HG03060 (cell line): Measurements from ENCODE around the gene FCRL6.

Experiments used
- ATAC-seq: cut with Tn5 transposase; IDR thresholded peaks from one replicate; pipeline ENCODE4 v1.9.1; 2021; ENCODE audit warnings: low read depth, moderate number of reproducible peaks; ENCODE audit not compliant: unreplicated experiment

FCRL6 gene

DNA sequence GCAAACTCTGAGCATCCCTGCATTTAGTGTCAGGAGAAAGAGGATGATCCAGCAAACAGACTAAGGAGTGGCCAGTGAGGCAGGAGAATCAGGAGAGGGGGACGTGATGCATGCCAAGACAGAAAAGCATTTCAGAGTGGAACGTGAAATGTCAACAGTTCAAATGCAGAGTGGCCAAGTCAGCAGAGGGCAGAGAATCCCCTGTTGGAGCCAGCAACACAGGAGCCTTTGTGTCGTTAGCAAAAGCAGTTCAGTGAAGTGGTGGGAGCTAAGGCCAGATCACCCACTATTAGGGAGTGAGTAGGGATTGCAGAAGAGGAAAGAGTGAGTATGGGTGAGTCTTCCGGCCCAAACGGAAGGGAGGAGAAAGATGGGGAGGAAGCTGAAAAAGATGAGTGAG lies 6.6 kb upstream of the FCRL6 start:
- ATAC-seq: no peak

DNA sequence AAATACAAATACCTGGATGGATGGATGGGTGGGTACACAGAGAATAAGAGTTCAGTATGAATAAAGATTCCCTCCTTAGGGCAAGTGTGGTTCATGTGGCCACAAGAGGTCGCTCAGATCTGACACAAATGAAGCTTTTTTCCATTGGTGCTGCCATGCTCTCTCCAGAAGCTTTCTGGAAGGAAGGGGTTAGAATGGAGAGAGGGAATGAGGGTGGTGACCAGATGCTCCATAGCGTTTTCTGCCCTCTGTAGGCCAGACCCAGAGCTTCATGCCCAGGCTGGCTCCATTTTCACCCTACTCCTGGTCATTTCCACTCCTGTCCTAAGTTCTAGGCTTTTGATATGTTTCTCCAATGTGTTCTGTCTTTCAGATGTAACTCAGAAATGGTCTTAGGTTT lies 3.3 kb upstream of the FCRL6 start:
- no peak for ATAC-seq

DNA sequence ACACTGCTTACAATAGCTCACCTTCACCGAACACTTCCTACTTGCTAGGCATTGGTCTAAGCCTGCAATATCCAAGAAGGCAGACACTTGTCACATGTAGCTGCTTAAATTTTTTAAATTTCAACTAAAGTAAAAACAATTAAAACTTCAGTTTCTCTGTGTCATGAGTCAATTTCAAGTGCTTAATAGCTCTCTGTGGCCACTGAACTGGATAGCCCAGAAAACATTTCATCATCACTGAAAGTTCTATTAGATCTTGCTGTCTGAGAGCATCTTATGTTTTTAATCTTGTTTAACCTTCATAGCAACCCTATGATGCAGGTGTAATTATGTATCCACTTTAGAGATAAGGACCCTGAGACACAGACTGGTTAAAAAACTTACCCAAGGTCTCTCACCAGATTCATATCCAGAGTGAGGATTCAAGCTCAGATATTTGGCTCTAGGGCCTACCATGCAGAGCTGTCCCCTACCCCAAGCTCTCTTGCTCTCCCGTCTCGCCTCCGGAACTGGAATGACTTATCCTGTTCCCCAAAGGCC lies 2.6 kb upstream of the FCRL6 start:
- no peak for ATAC-seq

- no peak for ATAC-seq
These were observed 1.8 kb upstream of the FCRL6 start for GRCh38 chr1:159800177-159800930.

GRCh38 chr1:159803956-159804689 lies 2.0 kb downstream of the FCRL6 start:
- ATAC-seq: no peak

- no peak for ATAC-seq
These were observed 2.8 kb downstream of the FCRL6 start for GRCh38 chr1:159804924-159805323.

DNA sequence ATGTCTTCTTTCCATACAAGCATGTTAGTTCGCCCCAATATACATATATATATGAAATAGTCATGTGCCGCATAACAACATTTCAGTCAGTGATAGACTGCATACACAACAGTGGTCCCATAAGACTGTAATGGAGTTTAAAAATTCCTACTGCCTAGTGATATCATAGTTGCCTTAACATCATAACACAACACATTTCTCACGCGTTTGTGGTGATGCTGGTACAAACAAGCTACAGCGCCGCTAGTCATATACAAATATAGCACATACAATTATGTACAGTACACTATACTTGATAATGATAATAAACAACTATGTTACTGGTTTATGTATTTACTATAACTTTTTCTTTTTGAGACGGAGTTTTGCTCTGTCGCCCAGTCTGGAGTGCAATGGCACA lies 13.8 kb downstream of the FCRL6 start:
- ATAC-seq: no peak

DNA sequence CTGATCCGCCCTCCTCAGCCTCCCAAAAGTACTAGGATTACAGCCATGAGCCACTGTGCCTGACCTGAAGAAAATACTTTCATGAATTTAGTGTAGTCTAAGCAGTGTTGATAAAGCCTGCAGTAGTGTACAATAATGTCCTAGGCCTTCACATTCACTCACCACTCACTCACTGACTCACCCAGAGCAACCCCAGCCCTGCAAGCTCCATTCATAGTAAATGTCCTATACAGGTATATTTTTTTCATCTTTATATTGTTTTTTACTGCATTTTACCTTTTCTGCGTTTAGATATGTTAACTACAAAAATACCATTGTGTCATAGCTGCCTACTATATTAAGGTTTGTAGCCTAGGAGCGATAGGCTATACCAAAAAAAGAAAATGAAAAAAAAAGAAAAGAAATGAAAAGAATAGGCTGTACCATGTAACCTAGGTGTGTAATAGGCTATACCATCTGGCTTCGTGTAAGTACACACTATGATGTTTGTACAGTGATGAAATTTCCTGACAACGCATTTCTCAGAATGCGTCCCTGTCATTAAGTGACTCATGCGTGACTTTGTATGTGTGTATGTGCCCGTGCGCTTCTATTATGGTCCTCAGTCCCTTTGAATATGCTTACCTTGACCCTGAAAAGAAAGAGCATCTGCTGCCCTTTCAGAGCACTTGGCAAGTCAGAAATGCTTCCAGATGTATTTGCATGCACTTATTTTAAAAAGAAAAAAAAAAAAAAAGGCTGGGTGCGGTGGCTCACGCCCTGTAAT lies 15.3 kb downstream of the FCRL6 start:
- ATAC-seq: no peak

- ATAC-seq: no peak
These were observed 19.2 kb downstream of the FCRL6 start for GRCh38 chr1:159821171-159821867.

DNA sequence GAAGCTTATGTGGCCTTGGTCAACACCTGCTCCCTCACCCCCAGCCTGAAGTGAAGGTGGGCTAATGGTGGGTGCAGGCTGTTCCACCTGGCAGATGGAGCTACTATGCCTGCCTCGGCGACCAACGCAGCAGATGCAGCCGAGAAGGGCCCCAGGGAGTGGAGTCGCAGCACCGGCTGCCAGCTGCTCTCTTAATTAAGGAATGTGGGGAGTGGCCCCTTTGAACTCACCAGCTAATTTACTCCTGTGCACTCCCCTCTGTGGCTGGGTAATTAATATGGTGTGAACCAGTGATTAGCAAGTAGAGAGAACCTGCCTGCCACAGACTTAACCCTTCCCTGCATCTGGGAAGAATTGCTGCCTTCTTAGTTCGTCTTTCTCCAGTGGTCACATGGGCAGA lies 21.2 kb downstream of the FCRL6 start:
- ATAC-seq: no peak

GRCh38 chr1:159825564-159825963 lies 23.4 kb downstream of the FCRL6 start:
- no peak for ATAC-seq

DNA sequence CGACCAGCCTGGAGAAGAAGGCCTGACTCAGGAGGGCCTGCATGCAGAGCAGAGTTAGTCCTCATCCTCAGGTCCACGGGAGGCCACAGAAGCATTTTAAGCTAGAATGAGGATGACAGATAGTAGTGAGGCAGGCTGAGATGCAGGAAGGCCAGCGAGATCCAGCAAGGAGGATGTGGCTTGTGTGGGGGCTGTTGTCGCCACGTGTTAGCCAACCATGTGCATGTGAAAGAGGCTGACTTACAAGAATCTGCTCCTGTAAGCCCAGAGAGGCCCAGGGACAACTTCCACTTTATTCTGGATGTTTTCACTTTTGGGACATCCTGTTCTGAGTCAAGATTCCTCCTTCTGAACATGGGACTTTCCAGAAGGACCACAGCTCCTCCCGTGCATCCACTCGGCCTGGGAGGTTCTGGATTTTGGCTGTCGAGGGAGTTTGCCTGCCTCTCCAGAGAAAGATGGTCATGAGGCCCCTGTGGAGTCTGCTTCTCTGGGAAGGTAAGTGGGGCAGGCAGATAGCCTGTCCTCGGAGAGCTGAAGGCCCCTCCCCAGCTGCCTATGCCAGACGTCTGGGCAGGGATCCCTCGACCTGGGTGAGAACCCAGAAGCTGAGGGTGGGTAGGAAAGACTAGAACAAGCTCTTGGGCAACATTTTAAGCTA lies 24.4 kb downstream of the FCRL6 start, which contains the start of gene SLAMF8:
TSS of gene SLAMF8 (plus strand) at position 433 of the 661 bp plus-strand sequence. CDS start at position 459, 26 bp downstream.
- ATAC-seq: no peak

GRCh38 chr1:159827102-159827490 lies 24.9 kb downstream of the FCRL6 start:
- ATAC-seq: no peak

DNA sequence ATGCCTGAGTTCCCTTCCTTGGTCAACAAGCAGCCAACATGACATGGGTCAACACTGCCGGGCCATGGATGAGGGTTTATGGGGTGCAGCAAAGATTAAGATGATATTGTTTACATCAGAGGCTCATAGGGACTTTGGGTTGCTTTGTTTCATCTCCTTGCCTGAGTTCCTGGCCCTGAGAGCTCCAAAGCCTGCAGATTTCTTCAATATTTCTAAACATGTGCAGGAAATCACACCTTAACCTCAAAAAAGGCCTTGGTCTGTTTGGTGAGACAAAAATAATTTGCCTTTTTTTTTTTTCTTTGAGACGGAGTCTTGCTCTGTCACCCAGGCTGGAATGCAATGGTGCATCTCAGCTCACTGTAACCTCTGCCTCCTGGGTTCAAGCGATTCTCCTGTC lies 25.4 kb downstream of the FCRL6 start:
- no peak for ATAC-seq

DNA sequence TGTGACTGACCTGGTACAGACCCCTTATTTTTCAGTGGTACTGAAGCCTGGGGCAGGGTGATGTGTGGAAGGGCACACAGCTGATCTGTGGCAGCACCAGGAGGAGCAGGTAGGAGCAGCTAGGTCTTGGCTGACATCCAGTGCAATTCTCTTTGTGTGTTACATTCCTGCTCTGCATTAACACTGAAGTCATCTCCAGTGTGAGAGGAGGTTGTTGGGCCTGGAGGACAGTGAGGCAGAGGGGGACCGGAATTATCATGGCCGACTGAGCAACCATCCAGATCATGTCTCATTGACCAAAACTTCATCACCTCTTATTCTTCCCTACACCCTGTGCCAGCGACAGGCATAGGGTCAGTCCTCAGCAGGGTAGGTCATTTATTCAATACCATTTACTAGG lies 26.0 kb downstream of the FCRL6 start:
- ATAC-seq: no peak

DNA sequence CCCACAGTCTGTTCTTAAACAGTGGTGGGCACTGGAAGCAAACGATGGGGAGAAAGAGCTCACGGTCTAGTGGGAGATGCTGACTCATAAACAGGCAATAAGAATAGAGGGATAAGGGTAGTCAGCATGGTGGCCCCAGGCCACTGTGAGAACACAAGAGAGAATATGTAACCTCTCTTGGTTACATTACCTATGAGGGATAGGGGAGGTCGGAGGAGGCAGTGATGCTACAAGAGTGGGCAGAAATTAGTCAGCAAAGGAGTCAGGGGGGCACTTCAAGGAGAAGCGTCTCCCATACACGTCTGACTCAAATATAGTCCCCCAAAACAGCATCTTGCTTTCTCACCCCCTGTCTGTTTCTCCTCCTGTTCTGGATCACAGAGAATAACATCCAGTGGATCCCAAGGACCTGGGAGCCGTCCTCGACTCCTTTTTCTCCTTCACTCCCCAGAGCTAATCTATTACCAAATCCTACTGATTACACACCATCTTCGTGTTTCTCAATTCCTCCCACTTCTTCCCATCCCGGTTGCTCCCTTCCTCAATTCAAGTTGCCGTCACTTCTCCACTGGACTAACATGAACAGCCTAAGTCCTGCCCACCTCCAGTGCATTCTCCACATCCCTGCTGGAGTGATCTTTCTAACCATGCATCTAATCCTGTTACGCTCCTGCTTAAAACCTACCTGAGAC lies 26.6 kb downstream of the FCRL6 start:
- no peak for ATAC-seq

GRCh38 chr1:159829273-159829634 lies 27.1 kb downstream of the FCRL6 start:
- ATAC-seq: peak; percentile 89

DNA sequence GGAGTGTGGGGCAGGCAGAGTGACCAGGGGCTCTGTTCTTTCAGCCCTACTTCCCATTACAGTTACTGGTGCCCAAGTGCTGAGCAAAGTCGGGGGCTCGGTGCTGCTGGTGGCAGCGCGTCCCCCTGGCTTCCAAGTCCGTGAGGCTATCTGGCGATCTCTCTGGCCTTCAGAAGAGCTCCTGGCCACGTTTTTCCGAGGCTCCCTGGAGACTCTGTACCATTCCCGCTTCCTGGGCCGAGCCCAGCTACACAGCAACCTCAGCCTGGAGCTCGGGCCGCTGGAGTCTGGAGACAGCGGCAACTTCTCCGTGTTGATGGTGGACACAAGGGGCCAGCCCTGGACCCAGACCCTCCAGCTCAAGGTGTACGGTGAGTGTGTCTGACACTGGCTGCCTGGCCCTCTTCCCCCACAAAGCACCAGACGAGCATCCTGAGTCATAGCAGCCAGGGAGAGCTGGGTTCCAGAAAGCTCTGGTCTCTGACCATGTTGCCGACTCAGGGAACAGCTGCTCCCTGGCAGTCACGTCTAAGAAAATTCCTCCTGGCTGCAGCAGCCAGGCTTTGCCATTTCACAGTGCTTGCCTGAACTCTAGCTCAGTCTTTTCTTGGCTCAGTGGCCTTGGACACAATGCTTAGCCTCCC lies 27.8 kb downstream of the FCRL6 start:
- ATAC-seq: no peak

- no peak for ATAC-seq
These were observed 28.6 kb downstream of the FCRL6 start for GRCh38 chr1:159830722-159831121.
